CMK (cell line): ENCODE results near the gene VSNL1.

ENCODE experiments used
- DNase-seq: peaks from one replicate; pipeline ENCODE4 v3.0.0-alpha.2; 2010; ENCODE audit warnings: low read depth

The VSNL1 gene

DNA sequence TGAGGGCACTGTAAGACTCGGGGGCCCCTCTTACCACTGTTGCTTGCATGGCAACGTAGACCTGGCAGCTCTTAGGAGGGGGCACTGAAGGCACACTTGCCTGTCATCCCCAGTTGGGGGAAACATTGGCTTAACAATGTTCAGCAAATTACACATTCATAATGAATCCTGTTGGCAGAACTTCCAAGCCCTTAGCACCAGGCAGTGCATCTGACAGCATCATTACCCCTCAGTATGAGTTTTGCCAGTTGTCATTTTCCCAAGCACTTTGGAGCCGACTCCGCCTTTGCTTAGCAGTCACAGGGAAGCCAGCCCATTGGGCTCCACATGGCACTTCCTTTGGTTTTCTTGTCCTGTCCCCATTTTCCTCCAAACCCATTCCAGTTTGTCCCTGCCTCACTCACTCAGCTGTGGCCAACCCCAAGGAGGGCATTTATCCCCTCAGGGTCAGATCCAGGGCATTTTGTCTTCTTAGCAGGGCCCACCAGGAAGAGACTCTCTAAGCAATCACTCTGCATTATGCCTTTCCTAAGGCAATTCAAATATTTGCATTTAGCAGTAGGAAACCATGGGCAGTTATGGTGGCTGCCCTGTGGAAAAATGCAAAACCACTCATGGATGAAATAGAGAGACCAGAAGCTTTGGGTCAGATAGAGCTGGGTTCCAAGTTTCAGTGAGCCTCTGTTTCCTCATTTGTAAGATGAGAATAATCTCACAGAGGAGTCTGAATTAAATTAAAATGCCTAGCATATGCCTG is 73.9 kb downstream of the VSNL1 start:
- no peak for DNase-seq

DNA sequence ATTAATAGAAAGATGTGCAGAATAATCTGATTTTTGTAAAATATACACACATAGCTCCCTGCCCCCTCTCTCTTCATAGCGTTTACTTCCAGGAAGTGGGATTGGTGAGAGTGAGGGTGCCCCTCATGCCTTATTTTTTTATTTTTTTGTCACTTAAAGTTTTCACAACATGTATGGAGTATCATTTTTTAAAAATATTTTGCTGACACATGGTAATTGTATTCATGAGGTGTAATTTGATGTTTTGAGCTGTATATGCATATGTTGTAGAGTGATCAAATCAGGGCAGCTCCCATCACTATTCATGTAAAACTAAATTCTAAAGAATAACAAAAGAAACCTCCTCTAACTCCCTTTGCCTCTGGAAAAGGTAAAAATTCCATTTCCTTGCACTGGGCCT is 74.7 kb downstream of the VSNL1 start:
- no peak for DNase-seq

DNA sequence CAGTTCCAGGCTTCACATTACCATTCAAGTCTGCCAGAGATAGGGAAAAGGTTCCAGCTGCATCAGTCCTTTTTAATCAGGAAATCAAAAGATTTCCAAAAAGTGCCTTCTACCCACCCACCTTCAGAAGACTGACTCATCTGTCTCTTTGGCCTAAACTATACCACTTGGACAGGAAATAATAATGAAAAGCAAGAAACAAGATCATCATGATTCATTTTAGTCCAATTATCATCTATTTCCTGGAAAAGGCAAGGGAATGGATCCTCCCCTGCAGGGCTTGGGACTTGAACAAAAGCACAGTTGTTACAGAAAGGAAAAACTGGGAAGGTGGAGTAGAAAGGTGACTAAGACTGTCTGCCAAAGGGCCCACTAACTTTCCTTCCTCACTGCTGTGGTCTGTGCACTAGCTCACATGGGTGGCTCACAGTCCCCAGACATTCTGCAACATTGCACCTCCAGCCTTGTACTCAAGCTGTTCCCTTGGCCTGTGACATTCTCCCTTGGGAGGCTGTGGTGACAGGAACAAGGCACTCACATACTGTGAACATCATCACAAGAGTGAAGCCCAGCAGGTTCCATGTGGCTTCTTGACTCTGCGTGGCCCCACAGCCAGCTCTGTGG is 75.3 kb downstream of the VSNL1 start:
- no peak for DNase-seq

DNA sequence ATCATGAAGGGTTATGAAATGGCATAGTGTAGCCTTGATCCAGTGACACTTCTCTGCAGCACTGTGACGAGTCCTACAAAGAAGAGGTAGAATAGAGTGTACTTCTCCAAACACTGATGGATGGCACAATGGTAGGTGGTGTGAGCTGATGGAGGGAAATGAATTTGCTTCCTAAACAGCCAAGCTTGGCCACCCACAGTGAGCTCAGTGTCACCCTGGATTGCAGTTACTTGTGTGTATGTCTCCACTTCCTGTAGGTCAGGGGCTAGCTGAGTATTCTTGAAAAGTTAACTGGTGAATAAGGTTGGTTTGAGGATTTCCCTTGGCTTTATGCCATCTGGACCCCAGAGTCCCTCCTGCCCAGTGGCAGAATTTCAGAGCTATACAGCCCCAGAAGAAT is 75.9 kb downstream of the VSNL1 start:
- DNase-seq = no peak

DNA sequence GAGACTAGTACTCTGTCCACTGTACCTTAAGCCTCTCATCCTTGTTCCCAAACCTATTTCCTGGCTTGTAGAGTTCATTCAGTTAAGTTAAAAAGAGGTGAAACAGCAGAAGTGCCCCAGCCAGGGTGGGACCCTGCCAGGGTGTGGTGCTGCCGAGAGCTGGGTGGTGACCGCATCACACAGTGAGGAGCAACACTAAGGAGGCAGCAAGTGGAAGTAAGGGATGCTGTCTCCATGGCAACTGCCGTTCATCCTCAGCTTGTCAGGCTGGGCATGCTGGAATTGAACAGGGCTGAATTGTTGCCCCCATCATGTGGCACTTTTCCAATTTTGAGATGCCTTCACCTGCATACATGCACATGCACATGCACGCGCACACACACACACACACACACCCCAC is 77.0 kb downstream of the VSNL1 start:
- DNase-seq = no peak

DNA sequence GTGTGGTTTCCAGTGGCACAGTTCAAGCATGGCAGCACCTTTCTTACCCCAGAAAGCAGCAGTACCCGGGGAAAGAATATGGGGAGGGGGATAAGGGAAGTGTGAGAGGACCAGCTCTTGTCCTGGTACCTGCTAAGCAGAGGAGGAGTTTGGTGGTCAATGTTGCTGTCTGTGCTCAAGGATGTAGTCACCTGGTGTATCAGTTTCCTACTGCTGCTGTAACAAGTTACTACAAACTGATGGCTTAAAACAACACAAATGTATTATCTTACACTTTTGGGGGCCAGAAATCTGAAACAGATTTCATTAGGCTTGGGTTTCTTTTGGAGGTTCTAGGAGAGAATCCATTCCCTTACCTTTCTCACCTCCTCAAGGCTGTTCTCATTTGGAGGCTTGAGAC is 77.5 kb downstream of the VSNL1 start:
- DNase-seq = no peak

DNA sequence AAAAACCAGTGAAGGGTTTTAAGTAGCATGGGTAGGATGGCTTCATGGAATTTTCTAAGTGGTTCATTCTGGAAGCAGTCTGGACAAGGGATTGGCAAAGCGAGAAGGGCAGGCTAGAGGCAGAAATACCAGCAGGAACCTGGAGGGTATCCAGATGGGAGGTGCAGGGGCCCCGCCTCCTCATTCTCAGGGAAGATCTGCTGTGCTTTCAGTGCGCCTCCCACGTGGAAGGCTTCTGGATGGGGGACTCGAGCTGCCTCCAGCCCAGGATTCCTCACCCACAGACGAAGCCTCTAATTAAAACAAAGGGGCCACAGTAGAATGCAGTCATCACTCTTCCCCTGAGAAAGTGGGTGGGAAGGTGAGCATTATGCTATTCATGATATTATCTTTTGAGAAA is 79.8 kb downstream of the VSNL1 start:
- no peak for DNase-seq

DNA sequence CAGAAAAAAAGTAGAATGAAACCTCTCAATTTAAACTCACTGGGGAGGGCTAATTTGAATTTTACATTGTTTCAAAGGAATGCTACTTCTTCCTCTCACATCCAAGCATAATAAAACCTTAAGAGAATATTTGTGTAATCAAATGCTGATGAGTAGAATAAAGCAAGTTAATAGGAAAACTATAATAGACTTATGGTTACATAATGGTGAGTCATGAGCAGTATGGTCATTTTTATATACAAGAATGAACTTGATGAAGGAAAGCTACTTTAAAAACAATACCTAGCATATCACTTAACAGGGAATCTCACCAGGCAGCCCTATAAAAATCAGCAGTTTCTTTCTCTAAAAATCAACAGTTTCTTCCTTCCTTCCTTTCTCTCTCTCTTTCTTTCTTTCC is 80.3 kb downstream of the VSNL1 start:
- no peak for DNase-seq

DNA sequence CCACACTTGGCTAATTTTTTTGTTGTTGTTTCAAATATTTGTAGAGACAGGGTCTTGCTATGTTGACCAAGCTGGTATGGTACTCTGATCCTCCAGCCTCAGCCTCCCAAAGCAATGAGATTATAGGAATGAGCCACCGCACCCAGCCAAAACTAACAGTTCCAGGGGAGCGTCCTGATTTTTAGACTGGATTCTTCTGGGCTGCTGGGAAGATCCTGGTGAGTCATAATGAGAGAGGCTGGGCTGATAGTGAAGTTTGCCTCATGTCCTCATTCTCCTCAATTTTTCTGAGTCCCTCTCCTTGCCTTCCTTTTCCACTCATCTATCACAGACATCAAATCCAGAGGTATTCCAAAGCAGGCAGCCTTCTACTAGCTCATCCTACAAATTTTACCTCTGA is 81.3 kb downstream of the VSNL1 start:
- no peak for DNase-seq

DNA sequence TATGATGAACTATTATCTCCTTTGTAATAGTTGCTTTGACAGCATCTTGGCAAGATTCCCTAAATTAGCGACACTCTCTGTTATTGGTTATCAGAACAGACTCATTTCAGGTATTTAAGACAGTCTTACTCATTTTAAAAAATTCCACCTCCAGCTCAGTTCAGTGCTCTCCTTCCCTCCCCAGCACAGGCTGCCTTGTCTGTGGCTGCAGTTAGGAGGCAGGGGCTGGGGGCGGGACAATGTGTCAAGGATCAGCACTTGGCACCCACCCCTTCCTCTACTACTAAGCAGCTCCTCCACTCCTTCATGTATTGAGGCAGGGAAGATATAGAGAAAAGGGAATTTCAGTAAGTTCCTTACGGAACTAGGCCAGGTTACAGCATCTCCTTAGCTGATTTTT is 85.0 kb downstream of the VSNL1 start:
- DNase-seq = no peak

DNA sequence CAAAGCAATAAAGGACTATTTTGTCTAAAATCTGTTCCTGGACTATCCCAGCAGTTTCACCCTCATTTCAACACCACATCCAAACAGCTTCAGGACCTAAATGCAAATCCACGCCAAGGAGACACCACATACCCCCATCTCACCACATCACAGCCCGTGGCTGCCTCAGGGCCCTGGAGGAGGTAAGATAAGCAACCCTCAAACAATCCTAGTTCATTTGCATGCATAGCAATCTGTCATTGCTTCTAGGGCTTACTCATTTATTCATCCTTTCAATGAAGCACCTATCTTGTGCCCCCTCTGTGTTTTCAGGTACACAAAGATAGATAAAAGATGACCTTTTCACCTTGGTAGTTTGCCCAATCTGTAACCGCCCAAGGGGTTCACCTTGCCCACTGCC is 86.5 kb downstream of the VSNL1 start:
- no peak for DNase-seq

DNA sequence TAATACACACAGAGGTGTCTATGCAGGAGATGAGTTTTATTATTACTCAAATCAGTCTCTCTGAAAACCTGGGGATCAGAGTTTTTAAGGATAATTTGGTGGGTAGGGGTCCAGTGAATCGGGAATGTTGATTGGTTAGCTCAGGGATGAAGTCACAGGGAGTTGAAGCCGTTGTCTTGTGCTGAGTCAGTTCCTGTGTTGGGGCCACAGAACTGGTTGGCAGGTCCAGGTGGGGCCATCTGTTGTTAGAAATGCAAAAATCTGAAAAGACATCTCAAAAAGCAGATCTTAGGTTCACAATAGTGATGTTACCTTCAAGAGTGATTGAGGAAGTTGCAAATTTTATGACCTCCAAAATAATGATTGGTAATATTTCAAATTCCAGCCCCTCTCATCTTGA is 86.9 kb downstream of the VSNL1 start:
- no peak for DNase-seq

DNA sequence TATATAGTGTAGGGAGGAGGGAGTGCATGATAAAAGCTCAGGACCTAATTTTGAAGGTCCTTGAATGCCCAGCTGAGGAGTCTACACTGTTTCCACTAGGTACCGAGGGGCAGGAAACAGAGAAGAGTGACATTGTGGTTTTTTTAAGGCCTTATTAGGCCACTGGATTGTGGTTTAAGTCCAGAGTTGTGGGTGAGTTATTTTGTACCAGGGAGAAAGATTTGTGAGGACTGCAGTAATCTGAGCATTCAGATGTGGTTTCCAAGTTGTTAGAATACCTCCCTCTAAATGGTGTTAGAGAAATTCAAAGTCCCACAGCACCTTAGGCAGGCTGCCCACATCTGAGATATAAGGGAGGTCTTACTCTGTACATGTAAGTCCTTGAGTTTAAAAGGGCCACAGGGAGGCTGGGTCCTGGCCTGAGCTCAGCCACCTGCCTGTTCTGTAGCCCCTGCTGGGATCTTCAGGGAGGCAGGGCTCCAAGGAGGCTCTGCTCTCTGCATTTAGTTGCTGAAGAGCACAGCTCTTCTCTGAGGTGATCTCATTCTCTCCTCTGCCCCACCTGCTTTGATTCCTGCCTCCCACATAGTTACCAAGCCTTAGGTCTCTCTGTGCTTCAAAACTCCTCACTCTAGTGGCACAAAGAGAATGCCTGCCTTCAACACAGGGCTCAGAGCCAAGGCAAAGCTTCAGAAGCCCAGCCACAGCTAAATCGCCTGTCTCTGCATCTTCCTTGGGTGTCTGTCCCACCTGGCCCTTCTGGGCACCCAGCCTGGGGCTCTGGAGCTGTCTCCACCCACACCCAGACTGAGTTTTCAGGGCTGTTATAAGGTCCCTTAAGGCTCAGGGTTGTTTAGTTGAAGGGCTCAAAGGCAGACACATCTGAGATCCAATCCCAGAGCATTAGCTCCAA is 88.1 kb downstream of the VSNL1 start:
- DNase-seq = no peak

DNA sequence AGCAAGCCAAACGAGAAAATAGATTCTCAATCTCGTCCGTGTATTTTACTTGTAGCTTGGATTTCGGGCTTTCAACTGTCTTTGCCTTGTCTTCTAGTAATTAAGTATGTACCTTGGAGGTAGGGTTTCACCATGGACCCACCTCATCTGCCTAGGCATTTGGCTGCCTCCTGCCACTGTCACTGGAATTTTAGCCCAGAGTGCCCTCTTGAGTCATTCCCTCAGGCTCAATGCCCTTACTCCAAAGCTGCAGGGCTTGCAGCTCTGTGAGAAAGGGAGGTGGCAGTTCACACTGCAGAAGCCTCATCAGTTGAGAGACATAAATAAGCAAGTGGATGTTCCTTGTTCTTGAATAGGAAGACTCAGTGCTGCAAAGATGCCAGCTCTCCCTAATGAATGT is 89.6 kb downstream of the VSNL1 start:
- no peak for DNase-seq

DNA sequence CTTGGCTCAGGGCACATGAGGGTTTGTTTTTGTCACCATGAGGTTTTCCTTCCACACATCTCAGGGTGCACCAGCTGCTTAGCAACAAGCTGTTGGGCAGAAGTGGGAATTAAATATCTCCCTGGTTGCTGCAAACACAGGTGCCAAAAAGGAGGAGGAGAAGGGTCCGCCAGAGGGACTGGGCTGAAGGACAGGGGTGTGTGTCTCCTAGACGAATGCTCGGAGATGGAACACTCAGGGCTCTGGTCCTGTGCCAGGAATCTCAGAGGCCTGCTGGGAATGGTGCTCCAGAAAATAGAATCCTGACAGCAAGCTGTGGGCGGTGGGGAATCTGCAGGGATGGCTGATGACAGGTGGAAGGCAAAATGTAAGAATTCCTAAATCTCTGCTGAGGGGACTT is 94.5 kb downstream of the VSNL1 start:
- DNase-seq = no peak

DNA sequence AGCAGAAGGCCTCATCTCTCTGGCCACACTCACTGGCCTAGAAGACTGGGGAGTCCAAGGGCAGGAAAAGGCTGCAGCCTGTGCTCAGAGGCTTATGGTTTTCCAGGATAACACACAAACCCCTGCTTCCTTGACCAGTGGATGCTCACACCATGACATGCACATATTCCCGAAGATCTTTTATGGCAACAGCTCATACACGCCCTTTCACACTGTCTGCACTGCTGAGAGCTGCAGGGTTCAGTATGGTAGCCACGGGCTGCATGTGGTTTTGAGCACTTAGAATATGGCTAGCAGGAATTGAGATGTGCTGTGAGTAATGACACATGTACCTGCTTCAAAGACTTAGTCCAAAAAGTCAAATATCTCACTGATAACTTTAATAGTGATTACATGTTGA is 95.8 kb downstream of the VSNL1 start:
- DNase-seq = no peak

DNA sequence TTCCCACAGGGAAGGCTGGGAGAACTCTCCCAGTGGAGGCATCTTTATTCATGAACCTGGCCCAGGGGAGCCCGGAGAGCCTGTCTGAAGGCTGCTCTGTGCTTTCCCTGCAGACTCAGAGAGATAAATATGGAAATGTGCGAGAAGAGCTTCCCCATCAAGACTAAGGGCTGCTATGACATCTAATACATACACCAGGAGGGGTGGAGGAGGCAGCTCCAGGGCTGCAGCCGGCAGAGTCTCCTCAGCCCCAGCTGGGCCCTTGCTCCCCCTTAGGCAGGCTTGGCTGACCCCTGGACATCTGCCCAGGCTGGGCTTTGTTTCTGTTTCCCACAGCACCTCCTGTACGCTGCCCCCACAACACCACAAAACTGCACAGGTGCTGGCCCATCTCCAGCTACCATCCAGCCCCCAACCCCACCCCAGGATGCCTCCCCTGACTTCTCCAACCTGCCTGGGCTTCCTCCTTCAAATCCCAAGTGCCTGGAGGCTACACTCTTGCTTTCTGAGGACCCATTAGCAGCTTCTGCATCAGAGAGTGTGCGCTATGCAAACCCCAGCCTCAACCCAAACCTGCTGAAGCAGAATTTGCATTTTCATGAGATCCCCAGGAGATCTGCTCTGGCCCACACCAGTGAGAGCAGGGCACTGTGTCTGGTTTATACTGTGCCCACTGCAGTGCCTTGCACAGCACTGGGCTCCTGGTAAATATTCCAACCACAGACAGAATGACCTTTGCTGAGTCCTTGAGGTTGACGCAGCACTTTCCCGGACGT is 96.8 kb downstream of the VSNL1 start:
- DNase-seq = no peak

DNA sequence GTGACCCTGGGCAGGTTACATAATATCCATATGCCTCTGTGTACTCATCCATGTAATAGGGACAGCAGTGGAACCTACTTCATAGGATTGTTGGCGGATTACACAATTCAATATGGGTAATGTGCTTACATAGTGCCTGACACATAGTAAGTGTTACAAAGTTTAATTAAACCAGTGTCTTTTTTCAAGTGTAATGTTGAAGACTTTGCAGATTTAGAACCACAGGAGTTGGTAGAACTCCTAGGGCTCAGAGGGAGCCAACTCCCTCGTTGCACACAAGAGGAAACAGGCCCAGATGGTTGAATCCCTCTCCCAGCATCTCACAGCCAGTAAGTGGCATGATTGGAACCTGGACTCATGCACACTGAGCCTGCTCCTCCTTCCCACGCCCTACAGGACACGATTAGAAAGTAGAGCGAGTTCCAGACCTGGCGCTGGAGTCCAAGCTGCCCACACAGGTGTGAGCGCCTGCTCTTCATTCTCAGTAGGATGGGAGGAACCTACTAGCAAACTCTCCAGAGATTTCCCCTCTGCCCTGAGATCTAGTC is 97.8 kb downstream of the VSNL1 start:
- no peak for DNase-seq

DNA sequence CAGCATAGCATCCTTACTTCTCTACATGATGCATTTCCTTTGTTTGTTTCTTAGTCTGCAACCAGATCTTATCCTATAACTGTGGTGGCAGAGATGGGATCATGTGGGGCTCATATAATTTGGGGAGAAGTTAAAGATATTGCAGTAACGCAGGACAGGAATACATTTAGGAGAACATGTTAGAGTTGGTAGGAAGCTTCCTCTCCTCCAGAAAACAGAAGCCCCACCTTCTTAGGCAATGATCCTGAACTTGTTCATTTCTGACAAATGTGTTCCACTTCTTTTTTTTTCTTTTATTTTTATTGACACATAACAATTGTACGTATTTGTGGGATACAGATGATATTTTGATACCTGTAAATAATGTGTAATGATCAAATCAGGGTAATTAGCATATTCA is 99.9 kb downstream of the VSNL1 start:
- no peak for DNase-seq

DNA sequence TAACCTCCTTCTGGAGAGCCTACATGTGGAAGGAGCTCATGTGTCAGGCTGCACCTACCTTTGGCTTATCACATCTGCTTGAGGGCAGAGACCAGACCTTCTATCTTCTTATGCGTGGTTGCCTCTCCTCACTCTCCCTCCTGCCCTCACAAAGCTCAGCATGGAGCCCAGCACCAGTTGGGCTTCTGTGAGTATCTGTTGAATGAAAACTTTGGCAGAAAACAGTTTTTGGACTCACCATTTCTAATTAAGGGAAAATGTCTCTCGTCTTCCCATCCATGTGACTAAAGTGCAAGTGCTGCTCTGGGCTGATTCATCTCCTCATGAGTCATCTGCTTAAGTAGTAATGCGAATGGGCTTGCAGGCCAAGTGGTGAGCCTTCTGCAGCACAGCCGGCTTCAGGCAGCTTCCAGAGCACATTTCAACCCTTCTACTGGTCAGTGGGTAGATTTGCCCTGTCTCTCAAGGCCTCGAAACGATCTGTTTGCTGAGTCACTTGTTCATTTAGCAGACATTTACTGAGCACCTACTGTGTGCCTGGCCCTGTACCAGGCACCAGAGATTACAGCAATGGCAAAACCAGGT is 102.6 kb downstream of the VSNL1 start:
- DNase-seq = no peak

DNA sequence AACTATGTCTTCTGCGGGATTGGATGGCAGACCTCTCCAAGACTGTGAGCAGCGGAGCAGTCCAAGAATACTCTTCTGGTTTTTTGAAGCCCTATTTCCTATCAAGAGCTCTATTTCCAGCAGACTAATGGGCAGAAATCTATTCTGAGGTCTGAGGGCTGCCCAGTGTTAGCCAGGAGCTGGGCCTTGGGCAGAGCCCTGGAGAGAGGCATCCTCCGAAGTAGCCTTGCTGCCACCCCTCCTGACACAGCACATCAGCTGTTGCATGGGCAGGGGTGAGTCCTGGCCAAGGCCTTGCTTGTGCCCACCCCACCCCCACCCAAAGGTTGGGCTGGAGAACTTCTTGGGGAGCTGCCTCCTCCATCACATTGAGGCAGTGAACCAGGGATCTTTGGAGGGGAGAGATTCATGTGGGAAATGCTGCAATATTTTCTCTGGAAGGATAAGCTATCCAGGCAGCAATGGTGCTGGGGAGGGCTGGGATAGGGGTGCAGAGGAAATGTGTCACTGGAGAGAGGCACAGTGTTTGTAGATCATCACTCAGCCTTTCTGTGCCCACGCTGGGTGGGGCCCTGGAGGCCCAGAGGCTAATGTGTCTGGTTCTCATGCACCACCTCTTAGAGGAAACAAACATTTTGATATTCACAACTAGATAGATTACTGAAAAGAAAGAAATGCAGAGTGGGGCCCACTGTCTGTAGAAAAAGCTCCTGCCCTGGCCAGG is 104.7 kb downstream of the VSNL1 start:
- DNase-seq = no peak
